Right renal pelvis (tissue), 4 donors: ENCODE data around the gene PDAP1. TPM values are rescaled to one million over a fixed set of nuclear protein-coding genes. Genes with fewer than 3 reads are reported as not detected.
A peak's percentile ranks its signal among the peaks of the same experiment; 100 is the strongest.
"Not testable (repeated sequence)": the region's sequence is repeated elsewhere in the genome, so short reads cannot be mapped to it uniquely, and the experiment has no call there.

ENCODE experiments used
- DNase-seq, 4 donors: peaks; one replicate each; pipeline ENCODE4 v3.0.0-alpha.2; 2013; ENCODE audit warnings: low read depth in 4 of 4, low spot score in 3 of 4, missing footprints in 1 of 4
- polyA plus RNA-seq, 4 donors: library from polyadenylated mRNA; unstranded; fragments of 120-200 nt; gene quantifications; one replicate each; pipeline ENCODE4 v1.2.1, GENCODE V29; 2013; ENCODE audit not compliant: insufficient read length in 4 of 4

The PDAP1 gene
- polyA plus RNA-seq, 4 donors: 132 to 154 (median 134) TPM

- no peak for DNase-seq
These were observed 20.7 kb upstream of the PDAP1 start for GRCh38 chr7:99428972-99429566.

- no peak for DNase-seq
These were observed 16.7 kb upstream of the PDAP1 start for GRCh38 chr7:99424932-99425730.

- DNase-seq: no peak
These were observed 14.2 kb upstream of the PDAP1 start for GRCh38 chr7:99422625-99423024.

- DNase-seq: no peak
These were observed 13.8 kb upstream of the PDAP1 start for GRCh38 chr7:99422186-99422585.

- DNase-seq: no peak
These were observed 12.6 kb upstream of the PDAP1 start for GRCh38 chr7:99420986-99421385.

GRCh38 chr7:99420213-99420612 lies 11.8 kb upstream of the PDAP1 start:
- DNase-seq: no peak

GRCh38 chr7:99419323-99420021 lies 11.1 kb upstream of the PDAP1 start:
- no peak for DNase-seq

GRCh38 chr7:99418260-99418659 lies 9.9 kb upstream of the PDAP1 start:
- no peak for DNase-seq

- not testable (repeated sequence) for DNase-seq
These were observed 7.2 kb upstream of the PDAP1 start for GRCh38 chr7:99415513-99416127.

- no peak for DNase-seq
These were observed 2.2 kb upstream of the PDAP1 start for GRCh38 chr7:99410635-99411034.

GRCh38 chr7:99409806-99410205 lies 1.4 kb upstream of the PDAP1 start:
- DNase-seq: no peak

GRCh38 chr7:99409192-99409572 lies 785 bp upstream of the PDAP1 start:
- no peak for DNase-seq

GRCh38 chr7:99407872-99408378 lies 472 bp downstream of the PDAP1 start:
- peak in 1 of 4 donors; percentile 16 for DNase-seq

- DNase-seq: no peak
These were observed 1.8 kb downstream of the PDAP1 start for GRCh38 chr7:99406557-99406956.

- no peak for DNase-seq
These were observed 3.4 kb downstream of the PDAP1 start for GRCh38 chr7:99404977-99405320.

- no peak for DNase-seq
These were observed 4.0 kb downstream of the PDAP1 start for GRCh38 chr7:99404235-99404976.

- DNase-seq: no peak
These were observed 4.6 kb downstream of the PDAP1 start for GRCh38 chr7:99403764-99404163.

- no peak for DNase-seq
These were observed 5.5 kb downstream of the PDAP1 start for GRCh38 chr7:99402854-99403253.

GRCh38 chr7:99399597-99399996 lies 8.8 kb downstream of the PDAP1 start:
- DNase-seq: no peak

- no peak for DNase-seq
These were observed 9.4 kb downstream of the PDAP1 start for GRCh38 chr7:99398891-99399445.
